SK-N-SH (cell line): ENCODE results near the gene TFF1. TPM values are rescaled to one million over a fixed set of nuclear protein-coding genes. Genes with fewer than 3 reads are reported as not detected.

Experiments used
- CTCF ChIA-PET: fragments of 300-600, 350-600 bp; formaldehyde crosslinking; extraction: SDS; loops from one replicate; lab custom pipeline; 2021; lab: Yijun Ruan, JAX
- POLR2A ChIA-PET: fragments of 350-600 bp; sonication (Branson Sonifier 250); formaldehyde crosslinking; extraction: SDS; loops from one replicate; lab custom pipeline; 2020; ENCODE audit warnings: antibody characterized with exemption, inconsistent platforms; lab: Yijun Ruan, JAX
- DNase-seq: peaks from one replicate; pipeline ENCODE4 v3.0.0; 2012
- H2AFZ ChIP-seq: fragments of 200-600 bp; sonication (generic); 2 replicates; pipeline ENCODE4 v1.8.1; 2016; ENCODE audit warnings: antibody characterized with exemption, mild to moderate bottlenecking, low read depth
- H3F3A ChIP-seq: fragments of 200-600 bp; sonication (generic); replicated peaks from 2 replicates; pipeline ENCODE3; 2016; ENCODE audit warnings: antibody characterized with exemption, mild to moderate bottlenecking; ENCODE audit not compliant: insufficient read depth
- H3K27ac ChIP-seq, 2 experiments: fragments of 200-500 bp in 1 of 2; fragments of 200-600 bp in 1 of 2; sonication (Bioruptor generic) in 1 of 2; sonication (generic), shearing (Covaris generic) in 1 of 2; 2 replicates each; pipeline versions ENCODE4 v1.5.1 to v1.6.1; 2014 to 2016; ENCODE audit warnings: low read depth in 2 of 2, inconsistent platforms in 1 of 2, low read length in 1 of 2, mild to moderate bottlenecking in 1 of 2, mixed read lengths in 1 of 2
- H3K27me3 ChIP-seq: fragments of 200-600 bp; sonication (generic), shearing (Covaris generic); 2 replicates; pipeline ENCODE4 v1.6.1; 2016; ENCODE audit warnings: mixed run types; ENCODE audit not compliant: insufficient read depth
- H3K36me3 ChIP-seq, 2 experiments: fragments of 200-500 bp in 1 of 2; fragments of 200-600 bp in 1 of 2; sonication (Bioruptor generic) in 1 of 2; sonication (generic) in 1 of 2; replicated peaks in 1 of 2; 2 replicates each; pipeline versions ENCODE3 to v1.5.1; 2014 to 2016; ENCODE audit warnings: low read length in 1 of 2, mild to moderate bottlenecking in 1 of 2; ENCODE audit not compliant: insufficient read depth in 2 of 2, control insufficient read depth in 1 of 2
- H3K4me1 ChIP-seq, 2 experiments: fragments of 200-500 bp in 1 of 2; fragments of 200-600 bp in 1 of 2; sonication (Bioruptor generic) in 1 of 2; sonication (generic), shearing (Covaris generic) in 1 of 2; 2 replicates each; pipeline versions ENCODE4 v1.5.1 to v1.6.1; 2014 to 2016; ENCODE audit warnings: low read depth in 1 of 2, low read length in 1 of 2, mixed run types in 1 of 2; ENCODE audit not compliant: insufficient read depth in 2 of 2, control insufficient read depth in 1 of 2
- H3K4me2 ChIP-seq: fragments of 200-600 bp; sonication (generic), shearing (Covaris generic); 2 replicates; pipeline ENCODE4 v1.6.1; 2017; ENCODE audit warnings: mixed run types
- H3K4me3 ChIP-seq, 2 experiments: fragments of 200-500 bp in 1 of 2; fragments of 200-600 bp in 1 of 2; sonication (Bioruptor generic) in 1 of 2; sonication (generic), shearing (Covaris generic) in 1 of 2; 2 replicates each; pipeline versions ENCODE4 v1.5.1 to v1.8.1; 2014 to 2016; ENCODE audit warnings: low read depth in 2 of 2, inconsistent platforms in 1 of 2, low read length in 1 of 2, mild to moderate bottlenecking in 1 of 2, mixed read lengths in 1 of 2, moderate library complexity in 1 of 2
- H3K79me2 ChIP-seq: fragments of 200-600 bp; sonication (generic); 2 replicates; pipeline ENCODE4 v1.8.1; 2017; ENCODE audit warnings: mild to moderate bottlenecking; ENCODE audit not compliant: insufficient read depth
- H3K9ac ChIP-seq: fragments of 200-600 bp; sonication (generic); 2 replicates; pipeline ENCODE4 v1.6.1; 2017; ENCODE audit warnings: mixed run types
- H3K9me2 ChIP-seq: fragments of 200-600 bp; sonication (generic); 2 replicates; pipeline ENCODE4 v1.6.1; 2017; ENCODE audit warnings: mixed run types
- H3K9me3 ChIP-seq: fragments of 200-600 bp; sonication (generic); 2 replicates; pipeline ENCODE4 v1.6.1; 2017; ENCODE audit warnings: mixed run types, mild to moderate bottlenecking, moderate library complexity
- H4K20me1 ChIP-seq: fragments of 200-600 bp; sonication (generic); 2 replicates; pipeline ENCODE4 v1.6.1; 2017; ENCODE audit warnings: mild to moderate bottlenecking, mixed run types; ENCODE audit not compliant: insufficient read depth
- FOSL2 ChIP-seq: IDR thresholded peaks from 2 replicates; pipeline ENCODE4 v1.4.0; 2012; ENCODE audit warnings: low read depth, mild to moderate bottlenecking, moderate library complexity, borderline replicate concordance
- FOXJ3 ChIP-seq: sonication (generic); formaldehyde crosslinking; IDR thresholded peaks from 2 replicates; pipeline ENCODE4 v1.5.1; 2020; ENCODE audit warnings: mild to moderate bottlenecking, missing genetic modification reagents
- FOXM1 ChIP-seq: IDR thresholded peaks from 2 replicates; pipeline ENCODE4 v1.4.0; 2012; ENCODE audit warnings: low read depth, mild to moderate bottlenecking
- GABPA ChIP-seq: IDR thresholded peaks from 2 replicates; pipeline ENCODE4 v1.4.0; 2012; ENCODE audit warnings: low read depth, mild to moderate bottlenecking
- JUND ChIP-seq: IDR thresholded peaks from 2 replicates; pipeline ENCODE4 v1.4.0; 2012
- NRF1 ChIP-seq: IDR thresholded peaks from 2 replicates; pipeline ENCODE4 v1.6.1; 2012; ENCODE audit warnings: low read depth, mild to moderate bottlenecking, low read length
- RAD21 ChIP-seq: IDR thresholded peaks from 2 replicates; pipeline ENCODE4 v1.6.1; 2012; ENCODE audit warnings: mild to moderate bottlenecking, low read length
- RFX5 ChIP-seq: IDR thresholded peaks from 2 replicates; pipeline ENCODE4 v1.6.1; 2012; ENCODE audit warnings: mild to moderate bottlenecking, improper control_type of control experiment, low read length
- SIN3A ChIP-seq: IDR thresholded peaks from 2 replicates; pipeline ENCODE4 v1.6.1; 2012; ENCODE audit warnings: low read depth, mild to moderate bottlenecking, low read length, moderate library complexity, borderline replicate concordance
- SMC3 ChIP-seq: IDR thresholded peaks from 2 replicates; pipeline ENCODE4 v1.6.1; 2012; ENCODE audit warnings: low read depth, low read length, improper control_type of control experiment
- TAF1 ChIP-seq: IDR thresholded peaks from 2 replicates; pipeline ENCODE4 v1.6.1; 2012; ENCODE audit warnings: low read depth, mild to moderate bottlenecking, low read length, moderate library complexity, borderline replicate concordance
- TEAD4 ChIP-seq: IDR thresholded peaks from 2 replicates; pipeline ENCODE4 v1.4.0; 2012; ENCODE audit warnings: mild to moderate bottlenecking, borderline replicate concordance; ENCODE audit not compliant: insufficient read depth
- WGBS: methylation state at CpG from one replicate; pipeline ENCODE4 v1.1.6; 2017; ENCODE audit warnings: low lambda C conversion rate; 5-methylcytosine and 5-hydroxymethylcytosine counted together
- polyA plus RNA-seq, 3 experiments: library from polyadenylated mRNA; depleted of rRNA; stranded (reverse); fragments of >200 nt; gene quantifications; 2 replicates each; pipeline ENCODE4 v1.2.3, GENCODE V29; 2012
- TF ChIP-seq, protein P1 (sequence below): fragments of 200-600 bp; sonication (generic); IDR thresholded peaks from 2 replicates; pipeline ENCODE4 v1.6.1; 2017; ENCODE audit warnings: antibody characterized with exemption, mild to moderate bottlenecking, moderate library complexity
- TF ChIP-seq, protein P2 (sequence below): IDR thresholded peaks from 2 replicates; pipeline ENCODE4 v1.6.1; 2012; ENCODE audit warnings: mild to moderate bottlenecking, low read depth, low read length, moderate library complexity
- TF ChIP-seq, protein P3 (sequence below): IDR thresholded peaks from 2 replicates; pipeline ENCODE4 v1.4.0; 2012; ENCODE audit warnings: low read depth, borderline replicate concordance
- TF ChIP-seq, protein P4 (sequence below): IDR thresholded peaks from 2 replicates; pipeline ENCODE4 v1.4.0; 2012; ENCODE audit warnings: low read depth
- TF ChIP-seq, protein P5 (sequence below): IDR thresholded peaks from 2 replicates; pipeline ENCODE4 v1.4.0; 2012; ENCODE audit warnings: low read depth, borderline replicate concordance
- TF ChIP-seq, protein P6 (sequence below): fragments of 150-350 bp; IDR thresholded peaks from 2 replicates; pipeline ENCODE4 v1.6.1; 2016; ENCODE audit warnings: mild to moderate bottlenecking, low read depth, low read length
- TF ChIP-seq, protein P7 (sequence below): IDR thresholded peaks from 2 replicates; pipeline ENCODE4; 2012

TFF1 gene
- polyA plus RNA-seq, 1 of the 3 experiments (the other 2 are of a cell fraction) = not detected

DNA sequence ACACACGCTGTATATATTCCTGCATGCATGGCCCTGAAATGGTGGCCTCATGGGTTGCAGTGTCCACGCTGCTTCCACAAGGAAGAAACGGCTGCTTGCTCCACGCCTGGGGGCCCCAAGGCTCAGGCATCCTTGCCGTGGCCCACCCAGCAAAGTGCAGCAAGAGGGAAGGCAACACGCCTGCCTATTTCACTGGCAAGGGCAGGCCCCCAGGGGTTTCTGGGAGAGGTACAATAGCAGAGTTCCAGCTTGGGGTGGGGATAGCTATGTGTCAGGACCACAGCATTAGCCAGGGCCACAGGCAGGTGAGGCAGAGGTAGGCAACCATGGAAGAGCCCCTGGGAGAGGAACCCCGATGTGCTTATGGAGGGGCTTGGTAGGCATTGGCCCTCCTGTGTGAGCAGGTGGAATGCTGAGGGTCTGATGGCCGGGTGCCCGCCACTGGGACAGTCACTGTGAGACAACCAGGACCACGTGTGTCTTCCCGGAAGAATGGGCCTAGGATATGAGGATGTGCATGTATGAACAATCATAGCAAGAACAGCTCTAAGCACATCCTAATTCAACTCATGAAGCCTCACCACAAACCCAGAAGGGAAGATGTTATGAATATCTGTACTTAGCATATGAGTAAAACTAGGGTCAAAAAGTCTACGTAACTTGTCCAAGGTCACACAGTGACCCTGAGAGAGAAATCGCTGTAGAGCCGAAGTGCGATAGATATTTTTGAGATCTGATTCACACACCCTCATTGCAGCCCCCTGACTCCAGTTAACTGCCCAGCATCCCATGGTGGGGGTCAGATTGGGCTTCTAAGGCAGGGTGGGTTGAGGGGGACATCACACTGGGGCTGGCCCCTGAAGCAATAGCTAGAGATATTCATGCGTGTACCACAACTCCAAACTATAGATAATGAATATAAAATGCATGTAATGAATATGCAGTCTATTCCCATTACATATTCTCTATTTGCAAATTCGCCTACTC is 27.3 kb downstream of the TFF1 start:
- Histone ChIP-seq H3K27ac (no peak overlapping the region), H3K79me2 (no peaks in the 10 kb centered on the region), H3K27me3 (no peaks in the 10 kb centered on the region), H2AFZ (no peak overlapping the region), H3K36me3 (no peaks in the 10 kb centered on the region), H3K9me2 (no peaks in the 10 kb centered on the region), H4K20me1 (no peaks in the 10 kb centered on the region), H3K9me3 (no peaks in the 10 kb centered on the region), H3K9ac (no peak overlapping the region), H3K4me3 (no peak overlapping the region), H3K4me2 (no peak overlapping the region), H3F3A (no peaks in the 10 kb centered on the region), H3K4me1 (no peaks in the 10 kb centered on the region)
- DNase-seq = no peak
- 59% methylated on average over 13 of the region's 17 CpGs for WGBS
- CTCF ChIA-PET = interaction anchor here (1.3 to 1.4 kb wide), 3 partner anchors 29 to 200 kb away, joined by 3 to 4 read pairs (median 3); no protein-coding TSS in a partner anchor
- TF ChIP-seq SMC3 = no peak
- TF ChIP-seq, protein P1, sequence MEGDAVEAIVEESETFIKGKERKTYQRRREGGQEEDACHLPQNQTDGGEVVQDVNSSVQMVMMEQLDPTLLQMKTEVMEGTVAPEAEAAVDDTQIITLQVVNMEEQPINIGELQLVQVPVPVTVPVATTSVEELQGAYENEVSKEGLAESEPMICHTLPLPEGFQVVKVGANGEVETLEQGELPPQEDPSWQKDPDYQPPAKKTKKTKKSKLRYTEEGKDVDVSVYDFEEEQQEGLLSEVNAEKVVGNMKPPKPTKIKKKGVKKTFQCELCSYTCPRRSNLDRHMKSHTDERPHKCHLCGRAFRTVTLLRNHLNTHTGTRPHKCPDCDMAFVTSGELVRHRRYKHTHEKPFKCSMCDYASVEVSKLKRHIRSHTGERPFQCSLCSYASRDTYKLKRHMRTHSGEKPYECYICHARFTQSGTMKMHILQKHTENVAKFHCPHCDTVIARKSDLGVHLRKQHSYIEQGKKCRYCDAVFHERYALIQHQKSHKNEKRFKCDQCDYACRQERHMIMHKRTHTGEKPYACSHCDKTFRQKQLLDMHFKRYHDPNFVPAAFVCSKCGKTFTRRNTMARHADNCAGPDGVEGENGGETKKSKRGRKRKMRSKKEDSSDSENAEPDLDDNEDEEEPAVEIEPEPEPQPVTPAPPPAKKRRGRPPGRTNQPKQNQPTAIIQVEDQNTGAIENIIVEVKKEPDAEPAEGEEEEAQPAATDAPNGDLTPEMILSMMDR = no peak
- no peak for TF ChIP-seq RAD21
- TF ChIP-seq, protein P2, sequence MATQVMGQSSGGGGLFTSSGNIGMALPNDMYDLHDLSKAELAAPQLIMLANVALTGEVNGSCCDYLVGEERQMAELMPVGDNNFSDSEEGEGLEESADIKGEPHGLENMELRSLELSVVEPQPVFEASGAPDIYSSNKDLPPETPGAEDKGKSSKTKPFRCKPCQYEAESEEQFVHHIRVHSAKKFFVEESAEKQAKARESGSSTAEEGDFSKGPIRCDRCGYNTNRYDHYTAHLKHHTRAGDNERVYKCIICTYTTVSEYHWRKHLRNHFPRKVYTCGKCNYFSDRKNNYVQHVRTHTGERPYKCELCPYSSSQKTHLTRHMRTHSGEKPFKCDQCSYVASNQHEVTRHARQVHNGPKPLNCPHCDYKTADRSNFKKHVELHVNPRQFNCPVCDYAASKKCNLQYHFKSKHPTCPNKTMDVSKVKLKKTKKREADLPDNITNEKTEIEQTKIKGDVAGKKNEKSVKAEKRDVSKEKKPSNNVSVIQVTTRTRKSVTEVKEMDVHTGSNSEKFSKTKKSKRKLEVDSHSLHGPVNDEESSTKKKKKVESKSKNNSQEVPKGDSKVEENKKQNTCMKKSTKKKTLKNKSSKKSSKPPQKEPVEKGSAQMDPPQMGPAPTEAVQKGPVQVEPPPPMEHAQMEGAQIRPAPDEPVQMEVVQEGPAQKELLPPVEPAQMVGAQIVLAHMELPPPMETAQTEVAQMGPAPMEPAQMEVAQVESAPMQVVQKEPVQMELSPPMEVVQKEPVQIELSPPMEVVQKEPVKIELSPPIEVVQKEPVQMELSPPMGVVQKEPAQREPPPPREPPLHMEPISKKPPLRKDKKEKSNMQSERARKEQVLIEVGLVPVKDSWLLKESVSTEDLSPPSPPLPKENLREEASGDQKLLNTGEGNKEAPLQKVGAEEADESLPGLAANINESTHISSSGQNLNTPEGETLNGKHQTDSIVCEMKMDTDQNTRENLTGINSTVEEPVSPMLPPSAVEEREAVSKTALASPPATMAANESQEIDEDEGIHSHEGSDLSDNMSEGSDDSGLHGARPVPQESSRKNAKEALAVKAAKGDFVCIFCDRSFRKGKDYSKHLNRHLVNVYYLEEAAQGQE = no peak
- TF ChIP-seq, protein P3, sequence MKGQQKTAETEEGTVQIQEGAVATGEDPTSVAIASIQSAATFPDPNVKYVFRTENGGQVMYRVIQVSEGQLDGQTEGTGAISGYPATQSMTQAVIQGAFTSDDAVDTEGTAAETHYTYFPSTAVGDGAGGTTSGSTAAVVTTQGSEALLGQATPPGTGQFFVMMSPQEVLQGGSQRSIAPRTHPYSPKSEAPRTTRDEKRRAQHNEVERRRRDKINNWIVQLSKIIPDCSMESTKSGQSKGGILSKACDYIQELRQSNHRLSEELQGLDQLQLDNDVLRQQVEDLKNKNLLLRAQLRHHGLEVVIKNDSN = no peak
- TF ChIP-seq FOSL2 = no peak
- TF ChIP-seq, protein P4, sequence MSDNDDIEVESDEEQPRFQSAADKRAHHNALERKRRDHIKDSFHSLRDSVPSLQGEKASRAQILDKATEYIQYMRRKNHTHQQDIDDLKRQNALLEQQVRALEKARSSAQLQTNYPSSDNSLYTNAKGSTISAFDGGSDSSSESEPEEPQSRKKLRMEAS = no peak
- TF ChIP-seq, protein P5, sequence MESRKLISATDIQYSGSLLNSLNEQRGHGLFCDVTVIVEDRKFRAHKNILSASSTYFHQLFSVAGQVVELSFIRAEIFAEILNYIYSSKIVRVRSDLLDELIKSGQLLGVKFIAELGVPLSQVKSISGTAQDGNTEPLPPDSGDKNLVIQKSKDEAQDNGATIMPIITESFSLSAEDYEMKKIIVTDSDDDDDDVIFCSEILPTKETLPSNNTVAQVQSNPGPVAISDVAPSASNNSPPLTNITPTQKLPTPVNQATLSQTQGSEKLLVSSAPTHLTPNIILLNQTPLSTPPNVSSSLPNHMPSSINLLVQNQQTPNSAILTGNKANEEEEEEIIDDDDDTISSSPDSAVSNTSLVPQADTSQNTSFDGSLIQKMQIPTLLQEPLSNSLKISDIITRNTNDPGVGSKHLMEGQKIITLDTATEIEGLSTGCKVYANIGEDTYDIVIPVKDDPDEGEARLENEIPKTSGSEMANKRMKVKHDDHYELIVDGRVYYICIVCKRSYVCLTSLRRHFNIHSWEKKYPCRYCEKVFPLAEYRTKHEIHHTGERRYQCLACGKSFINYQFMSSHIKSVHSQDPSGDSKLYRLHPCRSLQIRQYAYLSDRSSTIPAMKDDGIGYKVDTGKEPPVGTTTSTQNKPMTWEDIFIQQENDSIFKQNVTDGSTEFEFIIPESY = no peak
- TF ChIP-seq NRF1 = no peak
- no peak for TF ChIP-seq RFX5
- no peak for TF ChIP-seq TAF1
- TF ChIP-seq FOXM1 = no peak
- no peak for TF ChIP-seq GABPA
- no peak for TF ChIP-seq FOXJ3 (CRISPR knock-in tag)
- TF ChIP-seq, protein P6, sequence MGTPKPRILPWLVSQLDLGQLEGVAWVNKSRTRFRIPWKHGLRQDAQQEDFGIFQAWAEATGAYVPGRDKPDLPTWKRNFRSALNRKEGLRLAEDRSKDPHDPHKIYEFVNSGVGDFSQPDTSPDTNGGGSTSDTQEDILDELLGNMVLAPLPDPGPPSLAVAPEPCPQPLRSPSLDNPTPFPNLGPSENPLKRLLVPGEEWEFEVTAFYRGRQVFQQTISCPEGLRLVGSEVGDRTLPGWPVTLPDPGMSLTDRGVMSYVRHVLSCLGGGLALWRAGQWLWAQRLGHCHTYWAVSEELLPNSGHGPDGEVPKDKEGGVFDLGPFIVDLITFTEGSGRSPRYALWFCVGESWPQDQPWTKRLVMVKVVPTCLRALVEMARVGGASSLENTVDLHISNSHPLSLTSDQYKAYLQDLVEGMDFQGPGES = no peak
- TF ChIP-seq SIN3A = no peak
- TF ChIP-seq TEAD4 = no peak
- TF ChIP-seq JUND = no peak
- TF ChIP-seq, protein P7, sequence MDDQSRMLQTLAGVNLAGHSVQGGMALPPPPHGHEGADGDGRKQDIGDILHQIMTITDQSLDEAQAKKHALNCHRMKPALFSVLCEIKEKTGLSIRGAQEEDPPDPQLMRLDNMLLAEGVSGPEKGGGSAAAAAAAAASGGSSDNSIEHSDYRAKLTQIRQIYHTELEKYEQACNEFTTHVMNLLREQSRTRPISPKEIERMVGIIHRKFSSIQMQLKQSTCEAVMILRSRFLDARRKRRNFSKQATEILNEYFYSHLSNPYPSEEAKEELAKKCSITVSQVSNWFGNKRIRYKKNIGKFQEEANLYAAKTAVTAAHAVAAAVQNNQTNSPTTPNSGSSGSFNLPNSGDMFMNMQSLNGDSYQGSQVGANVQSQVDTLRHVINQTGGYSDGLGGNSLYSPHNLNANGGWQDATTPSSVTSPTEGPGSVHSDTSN = no peak
- POLR2A ChIA-PET = no interaction called here
